ENCODE measurements around the gene COL6A2.

GRCh38 chr21:46064870-46065214 is 33.1 kb upstream of the COL6A2 start:
- TF ChIP-seq POLR2A (IDR thresholded peaks at IDR 0.05; ENCODE audit: low read depth, low read length) (no peak), FOS (IDR thresholded peaks at IDR 0.05; ENCODE audit: low read depth, low read length) (no peak), CTCF (conservative IDR thresholded peaks at IDR 0.05; ENCODE audit: low read depth, low read length) (no peak), MAZ (IDR thresholded peaks at IDR 0.05; ENCODE audit: borderline replicate concordance, low read depth, low read length) (no peak), ELK1 (IDR thresholded peaks at IDR 0.05; ENCODE audit: borderline replicate concordance, low read depth, low read length) (no peak), MXI1 (IDR thresholded peaks at IDR 0.05; ENCODE audit: borderline replicate concordance, low read depth, low read length) (no peak), CEBPB (IDR thresholded peaks at IDR 0.05; ENCODE audit: low read depth, low read length) (no peak), RCOR1 (IDR thresholded peaks at IDR 0.05; ENCODE audit: insufficient replicate concordance, low read length) (no peak), RAD21 (IDR thresholded peaks at IDR 0.05; ENCODE audit: low read length) (no peak), SMC3 (IDR thresholded peaks at IDR 0.05; ENCODE audit: low read depth, low read length) (no peak), RFX5 (IDR thresholded peaks at IDR 0.05; ENCODE audit: low read depth, low read length) (no peak), CHD1 (IDR thresholded peaks at IDR 0.05; ENCODE audit: low read depth, low read length) (no peak), USF2 (IDR thresholded peaks at IDR 0.05; ENCODE audit: low read depth, low read length) (no peak), BHLHE40 (IDR thresholded peaks at IDR 0.05; ENCODE audit: low read depth, low read length) (no peak)
